CD8-positive, alpha-beta memory T cell (primary cell): ENCODE results near the gene PACSIN3. TPM values are rescaled to one million over a fixed set of nuclear protein-coding genes. Genes with fewer than 3 reads are reported as not detected.

ENCODE experiments used
- CTCF ChIA-PET: fragments of 350-600 bp; sonication (Branson Sonifier 250); formaldehyde crosslinking; loops from one replicate; lab custom pipeline; 2021; ENCODE audit warnings: antibody characterized with exemption; lab: Charles Lee
- POLR2A ChIA-PET: fragments of 350-600 bp; sonication (Branson Sonifier 250); formaldehyde crosslinking; loops from one replicate; lab custom pipeline; 2021; ENCODE audit warnings: antibody characterized with exemption; lab: Charles Lee
- DNase-seq, 5 donors: peaks; one replicate each; pipeline versions ENCODE4 v3.0.0 to v3.0.0-alpha.2; 2020 to 2022; ENCODE audit warnings: mixed read lengths in 1 of 5
- H3K27ac ChIP-seq: one replicate; pipeline ENCODE4 v1.7.0; 2013; ENCODE audit warnings: low read depth, mild to moderate bottlenecking, low read length, moderate library complexity
- H3K27me3 ChIP-seq: 2 replicates; pipeline ENCODE4 v1.7.0; 2013; ENCODE audit warnings: low read length, mild to moderate bottlenecking; ENCODE audit not compliant: insufficient read depth, poor library complexity, severe bottlenecking
- H3K36me3 ChIP-seq: 2 replicates; pipeline ENCODE4 v1.7.0; 2013; ENCODE audit warnings: mild to moderate bottlenecking, low read length, moderate library complexity; ENCODE audit not compliant: insufficient read depth
- H3K4me1 ChIP-seq: 2 replicates; pipeline ENCODE4 v1.7.0; 2013; ENCODE audit warnings: mild to moderate bottlenecking, low read length, moderate library complexity; ENCODE audit not compliant: insufficient read depth
- H3K4me3 ChIP-seq: 2 replicates; pipeline ENCODE4 v1.7.0; 2013; ENCODE audit warnings: mild to moderate bottlenecking, low read length
- H3K9me3 ChIP-seq: 2 replicates; pipeline ENCODE4 v1.7.0; 2013; ENCODE audit warnings: mild to moderate bottlenecking, low read length
- H3K27ac Mint-ChIP-seq, 8 donors: one replicate each; pipeline ENCODE4 v1.8.0; 2020 to 2021; ENCODE audit warnings: mixed read lengths in 8 of 8, mild to moderate bottlenecking in 6 of 8, inconsistent platforms in 3 of 8, moderate library complexity in 3 of 8
- H3K27me3 Mint-ChIP-seq, 2 donors: one replicate each; pipeline ENCODE4 v1.8.0; 2020 to 2021; ENCODE audit warnings: mixed read lengths in 2 of 2, mild to moderate bottlenecking in 1 of 2, moderate library complexity in 1 of 2
- H3K36me3 Mint-ChIP-seq, 3 donors: one replicate each; pipeline ENCODE4 v1.8.0; 2020 to 2021; ENCODE audit warnings: mixed read lengths in 3 of 3, inconsistent platforms in 1 of 3, mild to moderate bottlenecking in 1 of 3
- H3K4me1 Mint-ChIP-seq, 3 donors: one replicate each; pipeline ENCODE4 v1.8.0; 2020 to 2021; ENCODE audit warnings: mixed read lengths in 3 of 3, inconsistent platforms in 1 of 3, mild to moderate bottlenecking in 1 of 3
- H3K4me3 Mint-ChIP-seq, 7 donors: one replicate each; pipeline ENCODE4 v1.8.0; 2020 to 2021; ENCODE audit warnings: mixed read lengths in 7 of 7, mild to moderate bottlenecking in 6 of 7, moderate library complexity in 4 of 7, inconsistent platforms in 2 of 7
- H3K9me3 Mint-ChIP-seq, 5 donors: one replicate each; pipeline ENCODE4 v1.8.0; 2020 to 2022; ENCODE audit warnings: mixed read lengths in 5 of 5, mild to moderate bottlenecking in 3 of 5, moderate library complexity in 2 of 5, inconsistent platforms in 1 of 5
- polyA plus RNA-seq: library from polyadenylated mRNA; unstranded; fragments of 300-500 nt; fragmentation: Illumina TruSeq; gene quantifications from one replicate; pipeline ENCODE4 v1.2.3, GENCODE V29; 2021
- total RNA-seq, 2 experiments: library from RNA; stranded (reverse); gene quantifications; one replicate each; pipeline ENCODE4 v1.2.3, GENCODE V29; 2021

Gene PACSIN3
- total and polyA plus RNA-seq, 3 experiments from 2014 or later: 7.9 to 9.2 TPM; not detected in 1

- POLR2A ChIA-PET: no interaction called here
Measured at GRCh38 chr11:47160753-47161133, 25.5 kb downstream of the PACSIN3 start.

GRCh38 chr11:47158242-47158641 lies 28.0 kb downstream of the PACSIN3 start:
- CTCF ChIA-PET: interaction anchor here (1.4 kb wide), 1 partner anchor 19 kb away, joined by 4 read pairs; the partner anchor contains the start of gene ARFGAP2
- Histone ChIP-seq H3K36me3 (no peaks in the 10 kb centered on the region), H3K4me1 (peaks cover 30% of the 10 kb centered on the region), H3K27me3 (no peaks in the 10 kb centered on the region), H3K4me3 (no peak overlapping the region), H3K27ac (no peak overlapping the region), H3K9me3 (no peaks in the 10 kb centered on the region)
- Mint-ChIP-seq H3K27ac (peak overlapping the region in 1 of 8 donors; percentile 57), H3K9me3 (no peaks in the 10 kb centered on the region), H3K27me3 (no peaks in the 10 kb centered on the region), H3K36me3 (peaks cover 0 to 12% (median 0%) of the 10 kb centered on the region in 3 donors), H3K4me3 (no peak overlapping the region), H3K4me1 (peaks cover 25 to 30% (median 27%) of the 10 kb centered on the region in 3 donors)
- DNase-seq: no peak
- POLR2A ChIA-PET: no interaction called here

More at GRCh38 chr11:47160753-47161133, 25.5 kb downstream of the PACSIN3 start:
- H3K9me3 ChIP-seq: no peaks in the 10 kb centered on the region
- peaks cover 5% of the 10 kb centered on the region for H3K4me1 ChIP-seq
- Mint-ChIP-seq H3K4me3 (no peak overlapping the region), H3K27ac (peak overlapping the region in 1 of 8 donors; percentile 23), H3K9me3 (no peaks in the 10 kb centered on the region), H3K36me3 (peaks cover 0 to 34% (median 2%) of the 10 kb centered on the region in 3 donors), H3K27me3 (no peaks in the 10 kb centered on the region), H3K4me1 (peaks cover 2 to 5% (median 3%) of the 10 kb centered on the region in 3 donors)
- CTCF ChIA-PET: interaction anchor here (0.6 to 1.4 kb wide), 7 partner anchors 9 to 295 kb away, joined by 3 to 5 read pairs (median 3); partner anchors contain the start of gene CSTPP1
- no peak overlapping the region for H3K27ac ChIP-seq
- peaks cover 17% of the 10 kb centered on the region for H3K36me3 ChIP-seq
- H3K4me3 ChIP-seq: no peak overlapping the region
- no peaks in the 10 kb centered on the region for H3K27me3 ChIP-seq
- DNase-seq: no peak

DNA sequence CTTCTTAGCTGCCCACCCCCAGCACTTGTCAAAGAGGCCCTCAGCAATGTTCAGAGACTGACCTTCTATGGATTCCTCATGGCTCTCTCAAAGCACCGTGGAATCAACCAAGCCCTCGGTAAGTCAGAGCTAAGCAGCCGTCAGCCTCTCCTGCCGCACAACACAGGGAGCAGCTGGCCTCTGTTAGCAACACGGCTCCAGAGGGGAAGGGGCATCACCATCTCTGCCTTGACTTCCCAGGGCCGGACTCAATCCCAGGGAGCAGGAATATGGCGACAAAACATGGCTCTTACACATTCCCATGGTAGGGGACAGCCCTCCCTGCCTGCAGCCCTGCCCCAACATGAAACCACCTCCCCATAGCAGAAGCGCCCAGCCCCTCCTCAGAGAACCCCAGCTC lies 28.4 kb downstream of the PACSIN3 start:
- Mint-ChIP-seq H3K4me1 (peaks cover 29 to 35% (median 32%) of the 10 kb centered on the region in 3 donors), H3K4me3 (no peak overlapping the region), H3K36me3 (peaks cover 0 to 9% (median 0%) of the 10 kb centered on the region in 3 donors), H3K9me3 (no peaks in the 10 kb centered on the region), H3K27ac (peak overlapping the region in 1 of 8 donors; percentile 9), H3K27me3 (no peaks in the 10 kb centered on the region)
- H3K27ac ChIP-seq: no peak overlapping the region
- peaks cover 34% of the 10 kb centered on the region for H3K4me1 ChIP-seq
- H3K9me3 ChIP-seq: no peaks in the 10 kb centered on the region
- H3K4me3 ChIP-seq: no peak overlapping the region
- ChIA-PET POLR2A (no interaction called here), CTCF (interaction anchor here (1.4 kb wide), 1 partner anchor 20 kb away, joined by 4 read pairs; the partner anchor contains the start of gene ARFGAP2)
- H3K36me3 ChIP-seq: no peaks in the 10 kb centered on the region
- no peaks in the 10 kb centered on the region for H3K27me3 ChIP-seq
- DNase-seq: no peak

DNA sequence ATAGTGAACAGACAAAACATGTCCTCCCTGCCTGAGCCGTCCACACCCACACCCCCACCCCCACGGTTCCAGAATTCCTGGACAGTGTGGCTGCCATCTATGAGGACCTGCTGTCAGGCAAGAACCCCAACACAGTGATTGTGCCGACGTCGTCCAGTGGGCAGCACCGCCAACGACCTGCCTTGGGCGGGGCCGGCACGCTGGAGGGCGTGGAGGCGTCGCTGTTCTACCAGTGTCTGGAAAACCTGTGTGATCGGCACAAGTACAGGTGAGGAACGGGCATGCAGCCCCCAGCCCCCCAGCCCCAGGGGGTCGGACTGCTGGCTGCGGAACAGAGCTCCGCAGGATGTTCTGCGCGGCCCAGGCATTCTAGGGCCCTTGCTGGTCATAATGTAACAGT lies 29.3 kb downstream of the PACSIN3 start:
- Mint-ChIP-seq H3K4me1 (peaks cover 29 to 35% (median 32%) of the 10 kb centered on the region in 3 donors), H3K9me3 (no peaks in the 10 kb centered on the region), H3K36me3 (peaks cover 0 to 5% (median 0%) of the 10 kb centered on the region in 3 donors), H3K27me3 (no peaks in the 10 kb centered on the region), H3K4me3 (no peak overlapping the region), H3K27ac (no peak overlapping the region)
- ChIA-PET CTCF (interaction anchor here (1.4 kb wide), 1 partner anchor 20 kb away, joined by 4 read pairs; the partner anchor contains the start of gene ARFGAP2), POLR2A (no interaction called here)
- Histone ChIP-seq H3K4me1 (peaks cover 38% of the 10 kb centered on the region), H3K27me3 (no peaks in the 10 kb centered on the region), H3K9me3 (no peaks in the 10 kb centered on the region), H3K4me3 (no peak overlapping the region), H3K36me3 (no peaks in the 10 kb centered on the region), H3K27ac (no peak overlapping the region)
- no peak for DNase-seq

GRCh38 chr11:47156333-47156732 lies 29.9 kb downstream of the PACSIN3 start:
- Histone ChIP-seq H3K4me1 (peaks cover 38% of the 10 kb centered on the region), H3K36me3 (no peaks in the 10 kb centered on the region), H3K27me3 (no peaks in the 10 kb centered on the region), H3K9me3 (no peaks in the 10 kb centered on the region), H3K4me3 (no peak overlapping the region), H3K27ac (no peak overlapping the region)
- no peak for DNase-seq
- POLR2A ChIA-PET: no interaction called here
- CTCF ChIA-PET: no interaction called here
- Mint-ChIP-seq H3K27me3 (no peaks in the 10 kb centered on the region), H3K4me3 (no peak overlapping the region), H3K27ac (peak overlapping the region in 3 of 8 donors; percentile 23 to 92 (median 63)), H3K9me3 (no peaks in the 10 kb centered on the region), H3K36me3 (peaks cover 0 to 5% (median 0%) of the 10 kb centered on the region in 3 donors), H3K4me1 (peaks cover 29 to 32% (median 32%) of the 10 kb centered on the region in 3 donors)

GRCh38 chr11:47155879-47156278 lies 30.4 kb downstream of the PACSIN3 start:
- Mint-ChIP-seq H3K36me3 (peaks cover 0 to 5% (median 0%) of the 10 kb centered on the region in 3 donors), H3K4me1 (peaks cover 28 to 32% (median 32%) of the 10 kb centered on the region in 3 donors), H3K27me3 (no peaks in the 10 kb centered on the region), H3K4me3 (peak overlapping the region in 4 of 7 donors; percentile 69 to 86 (median 82)), H3K27ac (peak overlapping the region in 6 of 8 donors; percentile 83 to 95 (median 87)), H3K9me3 (no peaks in the 10 kb centered on the region)
- CTCF ChIA-PET: interaction anchor here (0.8 to 3.8 kb wide), 3 partner anchors 23 to 267 kb away, joined by 3 to 25 read pairs (median 11); no protein-coding TSS in a partner anchor
- H3K27me3 ChIP-seq: no peaks in the 10 kb centered on the region
- no peak for DNase-seq
- no peak overlapping the region for H3K4me3 ChIP-seq
- no peaks in the 10 kb centered on the region for H3K9me3 ChIP-seq
- H3K27ac ChIP-seq: no peak overlapping the region
- POLR2A ChIA-PET: interaction anchor here (1.0 kb wide), 1 partner anchor 19 kb away, joined by 3 read pairs; no protein-coding TSS in a partner anchor
- H3K36me3 ChIP-seq: no peaks in the 10 kb centered on the region
- H3K4me1 ChIP-seq: peaks cover 38% of the 10 kb centered on the region

DNA sequence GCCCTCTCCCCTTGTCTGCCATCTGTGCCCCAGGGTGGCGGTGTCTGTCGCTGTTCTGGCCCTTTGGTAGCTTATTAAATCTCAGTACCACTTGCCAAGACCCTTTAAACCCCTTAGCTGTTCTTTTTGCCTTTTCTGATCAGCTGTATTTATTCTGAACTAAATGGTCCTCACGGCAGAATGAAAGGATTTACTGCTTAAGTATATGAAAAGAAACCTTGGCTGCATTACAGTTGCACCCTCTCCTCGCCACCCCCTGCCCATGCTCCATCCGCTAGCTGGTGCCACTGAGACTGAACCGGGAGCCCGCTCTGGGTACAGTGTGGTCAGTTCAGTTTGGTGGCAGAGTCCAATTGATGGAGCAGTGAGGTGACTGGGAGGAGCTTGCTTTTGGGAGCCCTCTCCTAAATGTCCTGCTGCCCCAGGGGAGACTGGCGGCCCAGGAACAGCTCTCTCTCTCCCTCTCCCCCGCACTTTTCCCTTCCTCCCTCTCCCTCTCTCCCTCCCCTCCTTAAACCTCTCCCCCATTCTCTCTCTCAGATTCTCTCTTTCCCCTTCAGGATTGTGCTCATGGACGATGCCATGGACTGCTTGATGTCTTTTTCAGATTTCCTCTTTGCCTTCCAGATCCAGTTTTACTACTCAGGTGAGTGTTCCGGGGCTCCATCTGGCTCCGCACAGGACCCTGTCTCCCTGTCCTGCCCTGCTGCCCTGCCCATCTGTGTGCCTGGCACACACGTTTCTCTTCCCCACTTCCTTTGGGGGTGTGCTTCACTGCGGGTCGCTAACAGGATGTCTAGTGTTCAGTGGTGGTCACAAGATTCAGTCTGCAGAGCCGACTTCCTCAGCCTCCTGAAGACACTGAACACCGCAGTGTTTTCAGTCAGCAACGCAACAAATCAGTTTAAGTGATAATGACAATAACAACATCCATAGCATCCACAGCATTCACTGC lies 31.3 kb downstream of the PACSIN3 start:
- H3K36me3 ChIP-seq: no peaks in the 10 kb centered on the region
- Mint-ChIP-seq H3K4me1 (peaks cover 28 to 32% (median 32%) of the 10 kb centered on the region in 3 donors), H3K27ac (peak overlapping the region; percentile 43 to 95 (median 87)), H3K9me3 (no peaks in the 10 kb centered on the region), H3K4me3 (peak overlapping the region; percentile 2 to 86 (median 80)), H3K27me3 (no peaks in the 10 kb centered on the region), H3K36me3 (peaks cover 0 to 5% (median 0%) of the 10 kb centered on the region in 3 donors)
- peak in 4 of 5 donors; percentile 24 to 66 (median 58) for DNase-seq
- ChIA-PET POLR2A (interaction anchor here (0.6 to 1.2 kb wide), 4 partner anchors 20 to 424 kb away, joined by 3 to 4 read pairs (median 4); partner anchors contain the start of genes KBTBD4 and NDUFS3), CTCF (interaction anchor here (0.5 to 3.8 kb wide), 13 partner anchors 7 to 275 kb away, joined by 3 to 25 read pairs (median 3); partner anchors contain the start of gene ACP2)
- no peak overlapping the region for H3K27ac ChIP-seq
- no peaks in the 10 kb centered on the region for H3K9me3 ChIP-seq
- peaks cover 38% of the 10 kb centered on the region for H3K4me1 ChIP-seq
- H3K27me3 ChIP-seq: no peaks in the 10 kb centered on the region
- peak overlapping the region; percentile 22 for H3K4me3 ChIP-seq
